NCI-H1048 (cell line): ENCODE data around the gene NKIRAS1.
"Not testable (repeated sequence)": the region's sequence is repeated elsewhere in the genome, so short reads cannot be mapped to it uniquely, and the experiment has no call there.

Experiments used
- DNase-seq: peaks from one replicate; lab custom pipeline; 2025; lab: John Stamatoyannopoulos, UW

The NKIRAS1 gene

GRCh38 chr3:23869977-23870662 lies 46.7 kb downstream of the NKIRAS1 start:
- no peak for DNase-seq

GRCh38 chr3:23867838-23868237 lies 49.0 kb downstream of the NKIRAS1 start:
- no peak for DNase-seq

- no peak for DNase-seq
Observed at GRCh38 chr3:23867400-23867799, 49.4 kb downstream of the NKIRAS1 start.

- no peak for DNase-seq
Observed at GRCh38 chr3:23865595-23866396, 51.0 kb downstream of the NKIRAS1 start.

- no peak for DNase-seq
Observed at GRCh38 chr3:23864931-23865330, 51.9 kb downstream of the NKIRAS1 start.

GRCh38 chr3:23863060-23863459 lies 53.7 kb downstream of the NKIRAS1 start:
- no peak for DNase-seq

GRCh38 chr3:23861689-23862088 lies 55.1 kb downstream of the NKIRAS1 start:
- no peak for DNase-seq

GRCh38 chr3:23859839-23860382 lies 56.9 kb downstream of the NKIRAS1 start:
- no peak for DNase-seq

- no peak for DNase-seq
Observed at GRCh38 chr3:23859012-23859743, 57.6 kb downstream of the NKIRAS1 start.

- no peak for DNase-seq
Observed at GRCh38 chr3:23856286-23856685, 60.5 kb downstream of the NKIRAS1 start.

- not testable (repeated sequence) for DNase-seq
Observed at GRCh38 chr3:23849462-23849861, 67.3 kb downstream of the NKIRAS1 start.

- no peak for DNase-seq
Observed at GRCh38 chr3:23845326-23846216, 71.2 kb downstream of the NKIRAS1 start.

GRCh38 chr3:23843869-23844268 lies 72.9 kb downstream of the NKIRAS1 start:
- no peak for DNase-seq
